Fibroblast of skin of left quadriceps (primary cell): ENCODE results near the gene MYL12B.

Experiments
- DNase-seq, 2 experiments: peaks; one replicate each; pipeline ENCODE4 v3.0.0-alpha.2; 2013; ENCODE audit warnings: low read depth in 2 of 2

The MYL12B gene

GRCh38 chr18:3235846-3236245, 26.1 kb upstream of the MYL12B start:
- no peak for DNase-seq

- DNase-seq: no peak
These were observed 25.5 kb upstream of the MYL12B start for GRCh38 chr18:3236470-3236869.

GRCh38 chr18:3238742-3239141, 23.2 kb upstream of the MYL12B start:
- DNase-seq: no peak

GRCh38 chr18:3245185-3245564, 16.8 kb upstream of the MYL12B start:
- DNase-seq: no peak

- DNase-seq: peak; percentile 65 to 70
These were observed 15.9 kb upstream of the MYL12B start for GRCh38 chr18:3245853-3246634.

GRCh38 chr18:3246635-3247239, 15.2 kb upstream of the MYL12B start:
- no peak for DNase-seq

GRCh38 chr18:3247240-3248061, 14.5 kb upstream of the MYL12B start, which contains the start of gene MYL12A:
MYL12A (plus strand) TSS chr18:3247801; CDS start chr18:3253248, 5,447 bp downstream.
- peak; percentile 97 to 98 for DNase-seq

- no peak for DNase-seq
These were observed 13.8 kb upstream of the MYL12B start for GRCh38 chr18:3248062-3248657.

GRCh38 chr18:3248658-3249359, 13.1 kb upstream of the MYL12B start:
- no peak for DNase-seq

- peak; percentile 81 to 84 for DNase-seq
These were observed 11.5 kb upstream of the MYL12B start for GRCh38 chr18:3250237-3251107.

- no peak for DNase-seq
These were observed 10.5 kb upstream of the MYL12B start for GRCh38 chr18:3251249-3251962.

- DNase-seq: peak; percentile 62
These were observed 10.0 kb upstream of the MYL12B start for GRCh38 chr18:3251963-3252277.

GRCh38 chr18:3252843-3253242, 9.1 kb upstream of the MYL12B start:
- DNase-seq: no peak

- DNase-seq: no peak
These were observed 7.2 kb upstream of the MYL12B start for GRCh38 chr18:3254725-3255124.

GRCh38 chr18:3255611-3256165, 6.2 kb upstream of the MYL12B start:
- DNase-seq: no peak

- no peak for DNase-seq
These were observed 5.0 kb upstream of the MYL12B start for GRCh38 chr18:3256693-3257626.

- DNase-seq: no peak
These were observed 4.3 kb upstream of the MYL12B start for GRCh38 chr18:3257627-3258120.

GRCh38 chr18:3260995-3261372, 949 bp upstream of the MYL12B start:
- no peak for DNase-seq
